ENCODE measurements around the gene ALG3.

DNA sequence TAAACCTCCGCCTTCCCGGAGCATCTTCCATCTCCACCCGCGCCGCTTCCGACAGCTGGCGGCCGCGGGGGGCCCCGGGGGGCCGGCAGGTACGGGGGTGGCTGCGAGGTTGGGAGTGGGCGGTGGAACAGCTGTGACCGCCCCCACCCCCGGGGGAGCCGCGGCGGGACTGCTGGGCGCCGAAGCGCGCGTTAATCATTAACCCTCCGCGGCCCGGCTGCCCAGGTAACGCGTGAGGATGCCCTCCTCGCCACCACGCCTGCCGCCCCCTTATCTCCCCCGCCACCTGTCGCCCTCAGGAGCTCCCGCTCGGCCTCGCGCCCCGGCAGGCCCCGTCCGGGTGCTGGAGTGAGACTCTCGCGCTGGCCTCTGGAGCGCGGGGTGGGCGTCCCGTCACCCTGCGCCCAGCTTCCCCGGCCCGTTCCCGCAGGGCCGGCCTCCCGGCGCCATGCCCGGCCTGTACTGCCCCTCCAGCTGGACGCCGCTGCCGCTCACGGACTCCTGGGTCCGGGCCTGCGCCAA is 18.6 kb downstream of the ALG3 start:
- TF ChIP-seq TAF1 (IDR thresholded peaks at IDR 0.05; ENCODE audit: low read depth), result no peak
- no peak for TF ChIP-seq EP300 (IDR thresholded peaks at IDR 0.05; ENCODE audit: borderline replicate concordance)

Measured in Ishikawa (cell line).